Activated naive CD8-positive, alpha-beta T cell treated with anti-CD3 and anti-CD28 coated beads for 36 hours (primary cell): Measurements from ENCODE around the gene CYGB. TPM values are rescaled to one million over a fixed set of nuclear protein-coding genes. Genes with fewer than 3 reads are reported as not detected.
A peak's percentile ranks its signal among the peaks of the same experiment; 100 is the strongest.

Experiments
- DNase-seq: peaks from one replicate; pipeline ENCODE4 v3.0.0; 2021
- H3K27ac Mint-ChIP-seq: one replicate; pipeline ENCODE4 v1.8.0; 2022; ENCODE audit warnings: mild to moderate bottlenecking, moderate library complexity, mixed read lengths
- H3K27me3 Mint-ChIP-seq: one replicate; pipeline ENCODE4 v1.8.0; 2022; ENCODE audit warnings: mild to moderate bottlenecking, mixed read lengths
- H3K36me3 Mint-ChIP-seq: one replicate; pipeline ENCODE4 v1.8.0; 2021; ENCODE audit warnings: mild to moderate bottlenecking, mixed read lengths
- H3K4me1 Mint-ChIP-seq: one replicate; pipeline ENCODE4 v1.8.0; 2021; ENCODE audit warnings: mixed read lengths
- H3K4me3 Mint-ChIP-seq: one replicate; pipeline ENCODE4 v1.8.0; 2022; ENCODE audit warnings: mild to moderate bottlenecking, moderate library complexity, mixed read lengths
- H3K9me3 Mint-ChIP-seq: one replicate; pipeline ENCODE4 v1.8.0; 2022; ENCODE audit warnings: mixed read lengths
- total RNA-seq, 2 experiments: library from RNA; stranded (reverse); gene quantifications; one replicate each; pipeline ENCODE4 v1.2.3, GENCODE V29; 2021

Gene CYGB
- total RNA-seq, 2 experiments from 2014 or later: 0.33 to 0.62 TPM

DNA sequence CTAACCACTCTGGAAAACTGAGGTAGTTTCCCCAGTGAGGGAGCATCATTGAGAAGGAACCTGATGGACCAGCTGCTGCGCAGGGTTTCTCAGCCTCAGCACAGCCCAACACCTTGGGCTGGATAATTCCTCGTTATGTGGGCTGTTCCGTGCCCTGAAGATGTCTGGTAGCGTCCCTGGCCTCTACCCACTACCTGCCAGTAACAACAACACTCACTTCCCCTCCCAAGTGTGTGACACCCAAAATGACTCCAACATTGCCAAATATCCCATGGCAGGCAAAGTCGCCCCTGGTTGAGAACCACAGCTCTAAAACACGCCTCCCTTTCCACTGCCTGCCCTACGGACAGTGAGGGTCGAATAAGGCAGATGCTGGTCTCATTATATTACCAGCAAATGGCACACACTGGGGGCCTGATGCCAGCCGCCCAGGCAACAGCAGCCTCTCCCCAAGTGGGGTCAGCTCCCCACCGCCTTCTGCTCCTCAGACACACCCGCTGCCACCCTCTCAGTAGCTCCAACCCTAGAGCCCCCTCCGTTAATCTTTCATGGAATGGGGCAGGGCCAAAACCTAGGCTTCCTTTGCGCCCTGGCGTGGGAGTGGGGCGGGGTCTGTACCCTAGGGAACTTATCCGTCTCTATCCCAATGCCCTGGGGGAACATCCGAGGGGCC lies 37.3 kb downstream of the CYGB start:
- no peaks in the 10 kb centered on the region for H3K27me3 Mint-ChIP-seq
- H3K27ac Mint-ChIP-seq: no peak overlapping the region
- peak overlapping the region; percentile 90 for H3K4me3 Mint-ChIP-seq
- H3K4me1 Mint-ChIP-seq: peaks cover 27% of the 10 kb centered on the region
- DNase-seq: no peak
- no peaks in the 10 kb centered on the region for H3K9me3 Mint-ChIP-seq
- H3K36me3 Mint-ChIP-seq: peaks cover 2% of the 10 kb centered on the region

DNA sequence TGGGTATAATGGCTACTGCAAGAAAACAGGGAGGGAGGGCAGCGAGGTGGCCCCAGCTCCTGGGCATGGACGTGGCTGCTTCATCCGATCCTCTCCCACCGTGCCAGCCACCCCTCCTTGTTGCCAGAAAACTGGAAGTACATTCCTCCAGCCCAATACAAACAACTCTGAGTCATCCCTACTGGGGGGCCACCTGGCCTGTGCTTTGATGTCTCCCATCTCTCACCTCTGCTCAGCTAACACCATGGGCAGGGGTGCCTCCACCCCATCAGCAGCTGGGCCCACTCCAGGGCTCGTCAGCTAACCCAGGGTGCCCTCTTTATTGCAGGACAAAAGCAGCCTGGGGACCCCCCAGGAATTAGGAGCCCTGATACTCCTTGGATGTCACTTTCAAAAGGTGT lies 38.2 kb downstream of the CYGB start:
- no peaks in the 10 kb centered on the region for H3K9me3 Mint-ChIP-seq
- H3K36me3 Mint-ChIP-seq: peaks cover 2% of the 10 kb centered on the region
- H3K27me3 Mint-ChIP-seq: no peaks in the 10 kb centered on the region
- H3K4me1 Mint-ChIP-seq: peaks cover 27% of the 10 kb centered on the region
- DNase-seq: no peak
- peak overlapping the region; percentile 34 for H3K4me3 Mint-ChIP-seq
- no peak overlapping the region for H3K27ac Mint-ChIP-seq

DNA sequence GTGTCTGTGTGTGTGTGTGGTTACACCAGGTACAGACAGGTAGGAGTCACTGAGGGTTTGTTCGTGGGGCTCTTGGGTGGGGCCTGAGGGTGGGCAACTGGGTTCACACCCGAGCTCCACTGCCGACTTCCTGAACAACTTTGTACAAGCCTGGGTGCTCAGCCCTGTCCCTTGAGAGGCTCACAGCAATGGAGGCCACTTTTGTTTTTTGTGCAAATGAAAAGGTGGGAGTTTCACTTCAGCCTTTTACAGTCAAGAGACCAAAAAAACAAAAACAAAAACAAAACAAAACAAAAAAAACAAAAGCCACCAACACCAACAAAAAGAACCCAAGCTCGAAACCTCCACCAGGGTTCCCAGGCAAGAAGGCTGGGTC lies 38.6 kb downstream of the CYGB start:
- H3K36me3 Mint-ChIP-seq: peaks cover 2% of the 10 kb centered on the region
- H3K27me3 Mint-ChIP-seq: no peaks in the 10 kb centered on the region
- H3K4me3 Mint-ChIP-seq: no peak overlapping the region
- DNase-seq: no peak
- peak overlapping the region; percentile 64 for H3K27ac Mint-ChIP-seq
- peaks cover 27% of the 10 kb centered on the region for H3K4me1 Mint-ChIP-seq
- H3K9me3 Mint-ChIP-seq: no peaks in the 10 kb centered on the region

DNA sequence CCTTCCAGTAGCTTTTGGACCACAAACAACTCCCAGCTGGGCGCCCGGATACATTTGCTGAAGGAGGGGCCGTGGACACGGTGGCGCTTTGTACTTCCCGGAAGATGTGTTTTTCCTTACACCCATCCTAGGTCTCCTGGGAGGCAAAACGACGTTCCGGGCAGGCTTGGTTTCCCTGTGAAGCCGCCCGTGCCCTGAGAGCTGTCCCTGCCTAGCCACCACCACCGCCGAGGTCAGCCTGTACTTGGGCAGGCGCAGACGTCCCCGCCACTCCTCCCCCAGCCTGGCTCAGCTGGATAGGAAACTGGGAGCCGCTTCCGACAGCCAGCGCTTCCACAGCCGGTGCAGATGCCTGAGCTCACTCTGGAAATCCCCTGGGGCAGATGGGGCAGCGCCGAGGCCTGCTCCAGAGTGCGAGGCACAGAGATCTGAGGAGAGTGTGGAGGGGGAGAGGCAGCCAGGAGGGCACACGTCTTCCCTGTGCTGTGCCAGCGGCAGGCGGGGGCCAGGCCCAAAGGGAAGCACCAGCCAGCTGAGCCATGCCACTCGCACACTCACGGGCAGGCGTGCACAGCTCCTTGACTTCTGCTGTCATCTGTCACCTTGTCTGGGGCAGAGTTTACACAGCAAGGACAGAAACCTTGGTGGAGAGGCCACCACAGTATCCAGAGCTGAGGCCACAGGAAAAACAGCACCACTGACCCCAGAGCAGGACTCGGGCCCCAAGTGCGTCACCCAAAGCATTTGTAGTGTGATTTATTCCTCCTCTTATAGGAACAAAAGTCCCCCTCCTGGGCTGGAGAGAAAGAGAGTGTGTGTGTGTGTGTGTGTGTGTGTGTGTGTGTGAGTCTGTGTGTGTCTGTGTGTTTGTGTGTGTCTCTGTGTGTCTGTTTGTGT lies 39.3 kb downstream of the CYGB start:
- H3K4me3 Mint-ChIP-seq: no peak overlapping the region
- H3K27me3 Mint-ChIP-seq: no peaks in the 10 kb centered on the region
- peaks cover 33% of the 10 kb centered on the region for H3K4me1 Mint-ChIP-seq
- no peaks in the 10 kb centered on the region for H3K9me3 Mint-ChIP-seq
- peaks cover 2% of the 10 kb centered on the region for H3K36me3 Mint-ChIP-seq
- DNase-seq: no peak
- H3K27ac Mint-ChIP-seq: peak overlapping the region; percentile 64

DNA sequence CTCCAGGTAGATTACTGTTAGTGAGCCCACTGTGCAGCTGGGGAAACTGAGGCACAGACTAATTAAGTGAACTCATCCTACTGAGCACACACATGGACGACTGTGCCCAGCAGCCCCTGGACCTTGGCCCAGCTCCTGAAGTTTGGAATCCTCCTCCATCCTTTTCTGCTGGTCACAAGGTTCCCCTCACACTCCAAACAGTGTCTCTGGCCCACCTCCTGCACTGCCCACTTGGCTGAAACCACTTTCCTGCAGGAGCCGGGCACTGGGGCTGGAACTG lies 39.9 kb downstream of the CYGB start:
- H3K36me3 Mint-ChIP-seq: peaks cover 2% of the 10 kb centered on the region
- no peaks in the 10 kb centered on the region for H3K27me3 Mint-ChIP-seq
- H3K9me3 Mint-ChIP-seq: no peaks in the 10 kb centered on the region
- peaks cover 39% of the 10 kb centered on the region for H3K4me1 Mint-ChIP-seq
- no peak overlapping the region for H3K4me3 Mint-ChIP-seq
- no peak for DNase-seq
- H3K27ac Mint-ChIP-seq: no peak overlapping the region

DNA sequence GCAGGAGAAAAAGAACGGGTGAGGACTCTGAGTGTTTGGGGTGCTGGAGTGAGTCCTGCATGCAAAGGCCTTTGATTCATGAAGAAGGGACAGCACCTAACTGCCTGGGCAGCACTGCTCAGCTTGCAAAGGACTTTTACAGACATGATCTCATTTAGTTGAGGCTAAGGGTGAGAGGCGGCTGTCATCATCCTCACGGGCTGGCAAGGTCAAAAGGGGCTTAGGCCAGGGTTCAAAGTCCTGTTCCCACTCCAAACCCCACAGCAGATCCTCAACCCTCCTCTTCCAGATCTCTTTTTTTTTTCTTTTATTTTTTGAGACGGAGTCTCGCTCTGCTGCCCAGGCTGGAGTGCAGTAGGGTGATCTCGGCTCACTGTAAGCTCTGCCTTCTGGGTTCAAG lies 41.0 kb downstream of the CYGB start:
- H3K36me3 Mint-ChIP-seq: peaks cover 2% of the 10 kb centered on the region
- DNase-seq: no peak
- peaks cover 46% of the 10 kb centered on the region for H3K4me1 Mint-ChIP-seq
- H3K4me3 Mint-ChIP-seq: no peak overlapping the region
- no peaks in the 10 kb centered on the region for H3K27me3 Mint-ChIP-seq
- no peaks in the 10 kb centered on the region for H3K9me3 Mint-ChIP-seq
- no peak overlapping the region for H3K27ac Mint-ChIP-seq

DNA sequence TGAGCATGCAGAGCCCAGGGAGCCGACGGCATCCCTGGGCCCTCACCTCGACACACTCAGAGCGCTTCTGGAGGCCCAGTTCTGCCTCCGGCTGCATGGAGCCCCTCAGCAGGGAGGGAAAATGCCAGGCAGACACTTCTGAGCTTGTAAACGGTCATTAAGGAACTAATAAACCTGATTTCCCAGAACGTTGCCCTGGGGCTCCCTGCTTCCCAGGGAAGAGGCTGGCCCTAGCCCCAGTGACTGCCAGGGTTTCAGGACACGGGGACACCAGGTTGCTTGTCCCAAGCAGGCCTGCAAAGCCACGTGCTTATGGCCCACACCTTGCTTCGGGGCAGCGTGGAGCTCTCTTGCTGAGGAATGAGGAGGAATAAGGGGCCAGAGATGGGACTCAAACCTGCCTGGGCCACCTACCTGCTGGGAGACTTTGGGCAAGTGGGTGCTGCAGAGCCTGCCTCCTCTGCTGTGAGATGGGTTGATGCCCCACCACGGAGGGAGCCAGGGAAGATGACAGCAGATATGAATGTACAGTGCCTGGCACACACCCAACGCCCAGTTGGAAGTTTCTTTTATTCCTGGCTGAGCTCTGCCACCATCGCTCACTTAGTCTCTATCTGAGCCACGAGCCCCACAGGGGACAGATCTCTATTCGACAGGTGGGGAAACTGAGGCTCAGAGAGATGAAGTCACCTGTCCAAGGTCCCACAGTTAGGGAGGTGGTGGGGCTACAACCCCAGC lies 41.7 kb downstream of the CYGB start:
- no peak overlapping the region for H3K27ac Mint-ChIP-seq
- H3K9me3 Mint-ChIP-seq: no peaks in the 10 kb centered on the region

DNA sequence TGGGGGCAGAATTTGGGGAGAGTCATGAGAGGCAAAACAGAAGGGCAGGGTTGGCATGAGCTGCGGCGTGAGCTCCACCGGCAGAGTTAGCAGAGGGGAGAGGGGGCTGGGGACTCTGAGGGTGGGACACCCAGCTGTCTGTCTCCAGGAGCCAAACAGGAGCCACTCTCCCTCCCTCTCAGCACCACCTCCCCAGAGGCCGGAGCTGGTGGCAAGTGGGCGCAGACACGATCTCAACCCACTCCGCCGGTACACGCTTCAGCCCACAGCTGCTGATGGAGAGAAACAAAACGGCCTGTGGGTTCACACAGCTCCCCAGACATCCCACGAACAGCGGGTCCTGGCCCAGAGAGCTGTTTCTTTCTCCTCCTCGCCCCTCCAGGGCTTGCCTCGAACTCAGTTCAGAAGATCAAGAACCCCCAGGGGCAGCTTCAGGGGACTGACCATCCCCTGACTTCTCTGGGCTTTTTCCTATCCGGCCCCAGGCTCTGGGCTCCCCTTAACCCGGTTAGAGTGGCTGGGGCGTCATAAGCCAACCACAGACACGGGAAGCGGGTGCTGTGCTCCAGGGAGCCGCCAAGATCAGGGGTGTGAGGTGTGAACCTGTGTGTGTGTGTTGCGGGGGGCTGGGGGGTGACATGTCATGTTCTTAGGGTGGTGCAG lies 43.9 kb downstream of the CYGB start:
- H3K27ac Mint-ChIP-seq: peak overlapping the region; percentile 88
- H3K4me1 Mint-ChIP-seq: peaks cover 32% of the 10 kb centered on the region
- no peaks in the 10 kb centered on the region for H3K27me3 Mint-ChIP-seq
- peak overlapping the region; percentile 76 for H3K4me3 Mint-ChIP-seq
- DNase-seq: peak; percentile 36
- no peaks in the 10 kb centered on the region for H3K9me3 Mint-ChIP-seq
- H3K36me3 Mint-ChIP-seq: no peaks in the 10 kb centered on the region

More for the DNA sequence above, 41.7 kb downstream of the CYGB start:
- DNase-seq: no peak
- Mint-ChIP-seq H3K4me3 (no peak overlapping the region), H3K27me3 (no peaks in the 10 kb centered on the region), H3K36me3 (peaks cover 2% of the 10 kb centered on the region), H3K4me1 (peaks cover 44% of the 10 kb centered on the region)

DNA sequence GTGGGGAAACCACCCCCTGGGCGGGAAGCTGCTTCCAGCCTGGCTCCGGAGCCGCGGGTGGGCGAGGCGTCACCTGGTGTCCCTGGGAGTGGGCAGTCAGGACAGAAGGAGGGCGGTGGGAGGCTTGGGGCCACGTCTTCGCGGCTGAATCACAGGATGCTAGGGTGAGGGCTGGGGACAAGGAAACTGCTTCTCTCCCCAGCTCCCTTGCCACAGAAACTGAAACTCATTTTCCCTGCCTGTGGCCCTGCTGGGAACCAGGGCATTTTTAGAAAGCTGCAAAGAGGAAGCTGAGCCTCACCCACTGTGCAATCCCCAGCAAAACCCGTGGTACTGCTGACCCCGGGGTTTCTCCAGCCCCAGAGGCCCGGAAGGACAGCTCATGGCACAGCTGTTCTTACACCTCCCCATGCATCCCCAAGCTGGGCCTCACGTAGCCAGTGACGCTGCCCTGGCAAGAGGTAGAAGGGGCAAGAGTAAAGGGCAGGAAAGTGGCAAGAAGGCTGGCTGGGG lies 44.5 kb downstream of the CYGB start:
- peak; percentile 67 for DNase-seq
- no peaks in the 10 kb centered on the region for H3K27me3 Mint-ChIP-seq
- H3K36me3 Mint-ChIP-seq: no peaks in the 10 kb centered on the region
- H3K27ac Mint-ChIP-seq: peak overlapping the region; percentile 88
- peaks cover 29% of the 10 kb centered on the region for H3K4me1 Mint-ChIP-seq
- H3K4me3 Mint-ChIP-seq: peak overlapping the region; percentile 76
- no peaks in the 10 kb centered on the region for H3K9me3 Mint-ChIP-seq

DNA sequence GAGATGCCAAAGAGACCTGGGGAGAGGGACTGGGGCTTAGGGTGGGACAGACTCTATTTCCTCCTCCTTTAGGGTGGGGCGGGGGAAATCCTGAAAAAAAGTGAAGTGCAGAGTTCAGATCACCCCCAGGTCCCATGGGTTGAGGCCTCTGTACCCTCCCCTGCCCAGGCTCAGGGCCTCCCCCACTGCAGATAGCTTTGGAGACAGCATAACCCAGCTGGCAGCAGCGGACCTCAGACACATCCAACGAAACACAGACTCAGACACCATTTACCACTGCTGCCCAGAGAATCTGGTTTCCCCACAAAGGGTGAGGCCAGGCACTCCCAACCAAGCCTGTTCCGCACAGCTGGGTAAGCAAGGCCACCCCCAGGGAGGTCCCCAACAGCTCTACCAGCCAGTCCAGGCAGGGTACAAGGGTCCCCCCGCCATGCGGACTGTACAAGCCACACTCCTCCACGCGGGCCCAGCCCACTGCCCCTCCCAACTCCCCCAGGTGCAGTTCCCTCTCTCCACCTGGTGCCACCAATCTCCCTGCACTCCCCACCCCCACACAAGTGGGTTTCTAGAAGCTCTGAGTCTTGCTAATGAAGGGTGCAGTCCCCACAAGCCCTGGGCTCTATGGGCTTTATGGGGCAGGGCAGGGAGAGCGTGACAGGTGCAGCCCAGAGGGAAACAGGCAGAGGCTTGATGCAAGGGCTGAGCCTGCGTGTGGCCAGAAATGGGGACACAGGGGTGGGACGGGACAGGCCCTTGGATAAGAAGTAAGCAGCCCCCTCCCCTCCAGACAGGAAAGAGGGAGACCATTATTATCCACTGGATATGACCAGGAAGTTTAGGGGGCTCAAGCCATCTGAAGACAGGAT lies 45.2 kb downstream of the CYGB start:
- Mint-ChIP-seq H3K27ac (peak overlapping the region; percentile 88), H3K9me3 (no peaks in the 10 kb centered on the region), H3K27me3 (no peaks in the 10 kb centered on the region), H3K36me3 (peaks cover 2% of the 10 kb centered on the region), H3K4me3 (peak overlapping the region; percentile 76), H3K4me1 (peaks cover 27% of the 10 kb centered on the region)
- DNase-seq: peak; percentile 38

DNA sequence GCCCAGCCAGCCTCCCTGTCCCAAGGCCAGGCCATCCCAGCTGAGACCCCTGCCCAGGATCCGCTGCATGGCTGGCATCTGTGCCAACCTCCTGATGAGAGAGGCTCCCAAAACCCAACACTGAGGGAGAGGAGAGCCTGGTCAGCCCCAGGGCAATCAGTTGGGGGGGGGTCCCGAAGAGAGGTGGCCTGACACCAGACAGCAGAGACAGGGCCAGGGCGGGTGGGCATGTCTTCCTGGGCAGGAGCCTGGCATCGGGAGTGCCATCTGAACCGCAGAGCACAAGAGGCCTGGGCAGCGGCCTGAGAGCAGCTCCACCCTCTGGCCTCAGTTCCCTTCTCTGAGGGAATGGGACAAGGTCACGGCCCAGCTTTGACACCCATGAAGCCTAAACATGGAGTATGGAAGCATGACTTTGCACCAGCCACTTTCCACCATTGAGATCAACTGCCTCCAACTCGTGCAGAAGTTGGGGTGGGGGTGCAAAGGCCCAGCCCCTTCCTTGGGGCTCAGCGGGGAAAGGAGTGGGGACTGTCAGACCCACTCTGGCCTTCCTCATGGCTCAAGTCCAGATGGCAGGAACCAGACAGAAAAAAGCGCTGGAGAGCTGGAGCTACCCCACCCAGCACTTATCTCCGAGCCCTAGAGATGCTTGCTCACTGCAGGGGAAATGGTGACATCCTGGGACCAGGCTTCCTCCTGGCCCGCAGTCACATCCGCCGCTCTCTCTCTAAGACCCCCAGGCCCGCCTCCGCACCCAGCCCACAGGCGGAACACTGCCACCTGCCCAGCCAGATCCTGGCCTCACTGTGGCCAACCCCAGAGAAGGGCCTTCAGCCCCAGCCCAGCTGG lies 46.0 kb downstream of the CYGB start:
- peak overlapping the region; percentile 88 for H3K27ac Mint-ChIP-seq
- peaks cover 26% of the 10 kb centered on the region for H3K4me1 Mint-ChIP-seq
- no peaks in the 10 kb centered on the region for H3K9me3 Mint-ChIP-seq
- H3K27me3 Mint-ChIP-seq: no peaks in the 10 kb centered on the region
- H3K36me3 Mint-ChIP-seq: peaks cover 2% of the 10 kb centered on the region
- peak overlapping the region; percentile 76 for H3K4me3 Mint-ChIP-seq
- DNase-seq: peak; percentile 30

DNA sequence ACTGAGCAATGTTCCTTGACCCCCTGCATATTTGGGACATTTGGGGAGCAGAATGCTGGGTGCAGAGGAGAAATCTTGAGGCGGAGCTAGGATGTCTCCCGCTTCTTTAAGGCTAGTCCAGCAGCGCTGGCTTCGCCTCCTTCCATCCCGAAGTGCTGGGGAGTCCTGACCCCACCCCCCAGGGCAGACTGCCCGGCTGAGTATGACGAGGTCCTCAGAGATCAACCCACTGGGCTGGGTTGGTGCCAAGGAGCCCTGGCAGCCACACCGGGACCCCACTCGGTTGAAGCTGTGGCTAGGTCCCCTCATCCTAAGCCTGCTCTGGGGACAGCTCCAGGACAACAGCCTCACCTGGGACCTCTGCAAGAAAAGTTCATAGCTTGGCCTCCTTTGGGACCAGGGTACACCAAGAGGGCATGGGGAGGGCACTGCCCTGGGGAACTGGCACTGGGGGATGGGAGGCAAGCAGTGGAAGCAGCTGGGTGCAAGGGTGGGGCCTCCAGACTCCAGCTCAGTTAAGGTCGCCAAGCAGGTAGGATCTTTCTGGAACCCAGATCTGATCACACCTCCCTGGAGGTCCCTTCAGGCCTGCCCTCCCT lies 47.3 kb downstream of the CYGB start:
- DNase-seq: no peak
- Mint-ChIP-seq H3K27ac (peak overlapping the region; percentile 51), H3K27me3 (no peaks in the 10 kb centered on the region), H3K36me3 (peaks cover 2% of the 10 kb centered on the region), H3K4me3 (no peak overlapping the region), H3K4me1 (peaks cover 27% of the 10 kb centered on the region), H3K9me3 (no peaks in the 10 kb centered on the region)
